NT2/D1 (cell line): ENCODE results near the gene PCMTD2.

Experiments used
- DNase-seq: peaks from one replicate; pipeline ENCODE4 v3.0.0-alpha.2; 2011; ENCODE audit warnings: low read depth, low spot score
- H3K27me3 ChIP-seq: 2 replicates; pipeline ENCODE4 v1.6.0; 2011; ENCODE audit warnings: mild to moderate bottlenecking; ENCODE audit not compliant: insufficient read length, insufficient read depth
- H3K36me3 ChIP-seq: 2 replicates; pipeline ENCODE4 v1.6.1; 2011; ENCODE audit warnings: mild to moderate bottlenecking, low read length, mixed read lengths; ENCODE audit not compliant: insufficient read depth, insufficient read length
- H3K4me1 ChIP-seq: 2 replicates; pipeline ENCODE4 v1.5.1; 2011; ENCODE audit not compliant: insufficient read depth, insufficient read length
- H3K4me3 ChIP-seq: 2 replicates; pipeline ENCODE4 v1.5.1; 2011; ENCODE audit warnings: low read depth; ENCODE audit not compliant: insufficient read length
- H3K9ac ChIP-seq: 2 replicates; pipeline ENCODE4 v1.6.0; 2011; ENCODE audit warnings: low read depth; ENCODE audit not compliant: insufficient read length
- H3K9me3 ChIP-seq: 2 replicates; pipeline ENCODE4 v1.5.1; 2011; ENCODE audit warnings: mild to moderate bottlenecking, low read length; ENCODE audit not compliant: insufficient read depth
- SUZ12 ChIP-seq: IDR thresholded peaks from 2 replicates; pipeline ENCODE4 v1.6.1; 2011; ENCODE audit not compliant: insufficient read length, insufficient read depth; ENCODE audit errors: extremely low read depth
- YY1 ChIP-seq: IDR thresholded peaks from 2 replicates; pipeline ENCODE4 v1.6.1; 2011; ENCODE audit not compliant: insufficient read length, insufficient read depth
- ZNF274 ChIP-seq: IDR thresholded peaks from 2 replicates; pipeline ENCODE4 v1.6.1; 2011; ENCODE audit warnings: mild to moderate bottlenecking, low read depth, low read length

The PCMTD2 gene

GRCh38 chr20:64254571-64255360 is 782 bp upstream of the PCMTD2 start:
- TF ChIP-seq ZNF274 (no peak), YY1 (no peak), SUZ12 (no peak)
- Histone ChIP-seq H3K4me3 (peak overlapping the region; percentile 62), H3K9ac (peak overlapping the region; percentile 84), H3K36me3 (peaks cover 4% of the 10 kb centered on the region), H3K4me1 (peaks cover 10% of the 10 kb centered on the region), H3K9me3 (no peaks in the 10 kb centered on the region), H3K27me3 (no peaks in the 10 kb centered on the region)
- peak; percentile 20 for DNase-seq

DNA sequence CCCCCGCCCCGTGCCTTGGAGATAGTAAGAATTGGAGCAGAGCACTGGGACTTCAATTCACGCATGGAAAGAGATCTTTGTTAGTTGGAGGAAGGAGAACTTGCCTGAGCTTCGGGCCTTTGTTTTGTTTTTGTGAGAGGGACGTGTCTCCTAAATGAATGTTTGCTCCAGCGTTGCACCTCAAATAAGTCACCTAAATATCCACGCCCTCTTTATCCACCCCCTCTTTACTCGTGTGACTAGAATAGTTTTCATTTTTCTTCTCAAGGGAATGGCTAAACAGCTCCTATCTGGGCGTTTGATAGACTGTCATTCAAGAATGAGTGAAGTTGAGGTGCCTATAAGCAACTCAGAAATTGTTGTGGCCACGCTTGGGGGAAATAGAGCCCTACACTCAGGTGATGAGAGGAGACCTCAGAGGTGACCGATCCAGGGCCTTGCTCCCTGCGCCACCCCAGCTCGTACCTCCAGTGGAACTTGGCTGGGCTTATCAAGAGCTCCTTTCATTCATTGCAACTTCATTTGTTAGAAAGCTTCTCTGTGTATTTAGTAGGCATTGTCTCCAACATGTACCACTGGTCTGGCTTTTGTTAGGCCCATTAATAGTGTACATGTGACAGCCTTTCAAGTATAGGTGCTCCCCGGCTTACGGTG is 861 bp downstream of the PCMTD2 start:
- Histone ChIP-seq H3K9ac (peak overlapping the region; percentile 86), H3K4me1 (peaks cover 14% of the 10 kb centered on the region), H3K27me3 (no peaks in the 10 kb centered on the region), H3K36me3 (peaks cover 9% of the 10 kb centered on the region), H3K9me3 (no peaks in the 10 kb centered on the region), H3K4me3 (peak overlapping the region; percentile 81)
- no peak for DNase-seq
- TF ChIP-seq ZNF274 (no peak), YY1 (no peak), SUZ12 (no peak)

- no peak for DNase-seq
- no peak for TF ChIP-seq YY1
- Histone ChIP-seq H3K4me3 (peak overlapping the region; percentile 81), H3K9me3 (no peaks in the 10 kb centered on the region), H3K36me3 (peaks cover 9% of the 10 kb centered on the region), H3K27me3 (no peaks in the 10 kb centered on the region), H3K4me1 (peaks cover 14% of the 10 kb centered on the region), H3K9ac (no peak overlapping the region)
These were observed 1.7 kb downstream of the PCMTD2 start for GRCh38 chr20:64257107-64257757.

- H3K4me3 ChIP-seq = no peak overlapping the region
- peaks cover 14% of the 10 kb centered on the region for H3K4me1 ChIP-seq
- no peaks in the 10 kb centered on the region for H3K9me3 ChIP-seq
- no peak for DNase-seq
- no peak overlapping the region for H3K9ac ChIP-seq
- H3K36me3 ChIP-seq = peaks cover 15% of the 10 kb centered on the region
- H3K27me3 ChIP-seq = no peaks in the 10 kb centered on the region
- TF ChIP-seq YY1 (no peak), ZNF274 (no peak), SUZ12 (no peak)
These were observed 2.7 kb downstream of the PCMTD2 start for GRCh38 chr20:64258071-64258823.

- Histone ChIP-seq H3K9ac (no peak overlapping the region), H3K4me3 (no peak overlapping the region), H3K27me3 (no peaks in the 10 kb centered on the region), H3K4me1 (peaks cover 8% of the 10 kb centered on the region), H3K9me3 (no peaks in the 10 kb centered on the region), H3K36me3 (peaks cover 22% of the 10 kb centered on the region)
- DNase-seq = no peak
- no peak for TF ChIP-seq ZNF274
- no peak for TF ChIP-seq SUZ12
- TF ChIP-seq YY1 = no peak
These were observed 4.7 kb downstream of the PCMTD2 start for GRCh38 chr20:64260239-64260638.

GRCh38 chr20:64261138-64261537 is 5.6 kb downstream of the PCMTD2 start:
- Histone ChIP-seq H3K9ac (no peak overlapping the region), H3K4me1 (peaks cover 8% of the 10 kb centered on the region), H3K36me3 (peaks cover 25% of the 10 kb centered on the region), H3K27me3 (no peaks in the 10 kb centered on the region), H3K9me3 (no peaks in the 10 kb centered on the region), H3K4me3 (no peak overlapping the region)
- no peak for DNase-seq
- no peak for TF ChIP-seq SUZ12
- no peak for TF ChIP-seq ZNF274
- no peak for TF ChIP-seq YY1
